Measurements from ENCODE around the gene SLCO4A1. TPM values are rescaled to one million over a fixed set of nuclear protein-coding genes. Genes with fewer than 3 reads are reported as not detected.
"Not testable (repeated sequence)": the region's sequence is repeated elsewhere in the genome, so short reads cannot be mapped to it uniquely, and the experiment has no call there.

Gene SLCO4A1
- total RNA-seq, 1 donor from 2014 or later = 6.3 TPM

GRCh38 chr20:62666736-62667529 is 24.6 kb downstream of the SLCO4A1 start:
- peak; percentile 38 for DNase-seq

- no peak for DNase-seq
Measured at GRCh38 chr20:62667530-62668440, 25.5 kb downstream of the SLCO4A1 start.

GRCh38 chr20:62668441-62669027 is 26.2 kb downstream of the SLCO4A1 start:
- DNase-seq = peak; percentile 61

- no peak for DNase-seq
Measured at GRCh38 chr20:62669249-62669648, 26.9 kb downstream of the SLCO4A1 start.

- no peak for DNase-seq
Measured at GRCh38 chr20:62670156-62670555, 27.9 kb downstream of the SLCO4A1 start.

- no peak for DNase-seq
Measured at GRCh38 chr20:62670998-62671397, 28.7 kb downstream of the SLCO4A1 start.

GRCh38 chr20:62671765-62672164 is 29.5 kb downstream of the SLCO4A1 start:
- no peak for DNase-seq

- DNase-seq = no peak
Measured at GRCh38 chr20:62674370-62674769, 32.1 kb downstream of the SLCO4A1 start.

- DNase-seq = no peak
Measured at GRCh38 chr20:62675156-62675876, 33.0 kb downstream of the SLCO4A1 start.

GRCh38 chr20:62675877-62676260 is 33.6 kb downstream of the SLCO4A1 start:
- no peak for DNase-seq

GRCh38 chr20:62676976-62677375 is 34.7 kb downstream of the SLCO4A1 start:
- no peak for DNase-seq

GRCh38 chr20:62677678-62678077 is 35.4 kb downstream of the SLCO4A1 start:
- DNase-seq = no peak

- DNase-seq = no peak
Measured at GRCh38 chr20:62678553-62678952, 36.2 kb downstream of the SLCO4A1 start.

GRCh38 chr20:62679978-62680589 is 37.8 kb downstream of the SLCO4A1 start:
- no peak for DNase-seq

GRCh38 chr20:62682912-62683517 is 40.7 kb downstream of the SLCO4A1 start:
- no peak for DNase-seq

GRCh38 chr20:62683660-62684322 is 41.5 kb downstream of the SLCO4A1 start:
- DNase-seq = not testable (repeated sequence)

GRCh38 chr20:62684981-62685380 is 42.7 kb downstream of the SLCO4A1 start:
- DNase-seq = no peak

GRCh38 chr20:62685781-62686555 is 43.7 kb downstream of the SLCO4A1 start:
- DNase-seq = no peak

- no peak for DNase-seq
Measured at GRCh38 chr20:62686869-62687830, 44.8 kb downstream of the SLCO4A1 start.
